ENCODE data around the gene COL24A1.
"Not testable (repeated sequence)": the region's sequence is repeated elsewhere in the genome, so short reads cannot be mapped to it uniquely, and the experiment has no call there.

Gene COL24A1

DNA sequence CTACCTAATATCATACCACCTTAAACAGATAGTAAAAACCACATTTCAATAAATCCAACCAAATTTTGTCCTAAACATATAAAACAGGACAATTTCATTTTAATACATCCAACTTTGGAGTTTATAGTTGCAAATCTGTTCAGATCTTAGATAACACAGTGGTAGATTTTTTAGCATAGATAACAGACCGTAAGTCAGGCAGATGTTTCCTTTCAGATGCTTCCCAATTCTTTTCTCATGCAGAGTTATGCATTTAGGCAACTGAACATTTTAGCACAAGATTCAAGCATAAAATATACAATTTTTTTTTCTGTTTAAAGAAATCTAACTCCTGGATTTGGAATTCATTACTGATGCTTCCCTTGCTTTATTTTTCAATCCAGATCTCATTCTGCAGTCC, 291.8 kb downstream of the COL24A1 start:
- no peak for DNase-seq

DNA sequence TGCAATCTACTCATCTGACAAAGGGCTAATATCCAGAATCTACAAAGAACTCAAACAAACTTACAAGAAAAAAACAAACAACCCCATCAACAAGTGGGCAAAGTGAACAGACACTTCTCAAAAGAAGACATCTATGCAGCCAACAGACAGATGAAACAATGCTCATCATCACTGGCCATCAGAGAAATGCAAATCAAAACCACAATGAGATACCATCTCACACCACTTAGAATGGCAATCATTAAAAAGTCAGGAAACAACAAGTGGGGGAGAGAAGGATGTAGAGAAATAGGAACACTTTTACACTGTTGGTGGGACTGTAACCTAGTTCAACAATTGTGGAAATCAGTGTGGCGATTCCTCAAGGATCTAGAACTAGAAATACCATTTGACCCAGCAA, 292.9 kb downstream of the COL24A1 start:
- not testable (repeated sequence) for DNase-seq

DNA sequence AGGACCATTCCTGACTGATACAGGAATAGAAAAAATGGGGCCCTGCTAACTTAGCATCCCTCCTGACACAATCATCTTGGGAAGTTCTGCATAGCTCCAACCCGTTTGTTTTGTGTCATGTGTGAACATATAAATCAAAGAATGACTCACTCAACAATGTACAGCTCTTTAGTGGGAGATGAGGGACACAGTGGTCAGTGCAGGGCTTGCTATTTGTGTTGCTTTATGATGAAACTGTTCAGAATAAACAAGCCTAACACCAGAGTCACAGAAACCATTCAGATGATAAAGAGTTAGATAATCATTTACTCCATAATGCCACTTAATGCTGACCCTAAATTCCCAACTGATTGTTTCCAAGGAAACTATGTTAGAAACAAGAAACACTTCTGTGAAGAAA, 294.1 kb downstream of the COL24A1 start:
- DNase-seq, result peak; percentile 59

DNA sequence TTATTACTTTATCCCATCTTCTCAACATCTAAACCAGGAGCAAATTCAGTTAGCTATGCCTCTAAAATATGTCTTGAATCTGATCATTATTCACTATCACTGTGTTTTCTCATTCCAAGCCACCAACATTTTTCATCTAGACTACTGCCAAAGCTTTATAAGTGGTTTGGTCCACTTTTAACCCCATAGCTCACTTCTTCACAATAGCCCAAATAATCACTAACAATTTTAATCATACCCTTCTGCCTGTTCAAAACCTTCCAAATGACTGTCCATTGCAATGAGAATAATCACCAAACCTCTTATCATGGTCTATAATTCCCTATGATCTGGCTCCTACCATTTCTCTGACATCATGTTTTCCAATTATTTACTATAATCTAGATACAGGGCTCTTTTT, 298.6 kb downstream of the COL24A1 start:
- no peak for DNase-seq

DNA sequence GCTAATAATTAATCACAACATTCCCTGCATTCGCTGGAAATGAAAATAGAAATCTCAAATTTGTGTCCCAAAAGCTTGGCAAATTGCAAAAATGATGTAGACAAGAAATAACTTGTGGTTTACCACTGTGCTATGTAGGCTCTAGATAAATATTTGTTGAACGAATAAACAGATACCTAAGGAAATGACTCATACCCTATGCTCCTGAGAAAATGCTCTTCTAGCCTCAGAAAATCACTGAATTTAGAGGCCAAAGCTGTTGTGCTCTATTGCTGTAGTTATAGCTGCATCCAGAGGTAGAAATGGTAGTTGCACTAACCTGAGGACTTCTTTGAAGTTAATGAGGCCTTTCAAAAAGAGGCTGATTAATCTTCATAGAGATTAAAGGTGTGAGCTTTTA, 306.3 kb downstream of the COL24A1 start:
- peak; percentile 94 for DNase-seq

DNA sequence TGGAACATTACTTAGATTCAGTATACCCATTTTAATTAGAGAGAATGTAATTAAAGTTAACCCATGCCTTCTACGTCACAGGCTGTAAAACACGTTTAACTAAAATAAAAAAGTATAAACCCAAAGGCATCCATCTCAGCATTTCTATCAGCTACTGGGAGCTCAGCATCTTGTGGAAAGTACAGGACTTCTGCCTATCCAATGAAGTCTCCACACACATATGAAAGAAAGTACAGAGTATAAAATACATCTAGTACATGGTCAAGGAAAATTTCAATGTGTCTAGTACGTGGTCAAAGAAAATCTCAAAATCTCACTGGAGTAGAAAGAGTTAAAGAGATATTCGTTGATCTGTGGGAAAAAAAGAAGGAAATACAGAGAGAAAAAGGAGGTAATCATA, 306.9 kb downstream of the COL24A1 start:
- DNase-seq, result no peak

DNA sequence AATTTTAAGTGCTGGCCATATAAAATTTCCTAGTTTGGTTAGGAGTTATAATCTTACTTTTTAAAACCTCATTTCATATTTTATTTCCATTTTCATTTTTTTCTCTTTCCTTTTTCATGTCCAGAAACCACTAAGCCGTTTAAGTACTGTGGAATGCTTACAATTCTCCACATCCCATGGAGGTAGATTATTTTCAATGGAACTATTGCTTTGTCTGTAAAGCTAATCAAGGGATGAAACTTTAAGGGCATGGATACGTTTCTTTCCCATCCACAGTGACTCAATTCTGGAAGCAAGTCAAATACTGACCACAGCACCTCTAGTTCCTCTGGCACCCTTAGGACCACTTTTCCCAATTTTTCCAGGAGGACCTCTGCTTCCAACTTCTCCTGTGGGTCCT, 309.2 kb downstream of the COL24A1 start:
- DNase-seq, result no peak

DNA sequence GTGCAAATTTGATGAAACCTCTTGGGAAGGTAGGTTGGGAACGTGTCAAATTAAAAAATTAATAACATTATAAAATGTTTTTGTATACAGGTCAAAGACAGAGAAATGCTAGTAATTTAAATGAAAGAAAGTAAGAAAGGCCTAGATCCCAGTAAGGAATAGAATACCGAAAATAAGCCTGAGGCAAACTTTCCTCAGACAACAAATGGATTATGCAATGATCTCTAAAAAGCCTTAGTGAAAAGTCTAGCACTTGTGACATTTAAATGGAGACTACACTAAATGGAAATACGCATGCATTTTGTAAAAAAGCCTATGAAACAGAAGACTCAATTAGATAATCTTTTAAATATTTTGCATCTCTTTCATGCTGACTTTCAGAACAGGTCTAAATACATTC, 309.9 kb downstream of the COL24A1 start:
- no peak for DNase-seq

DNA sequence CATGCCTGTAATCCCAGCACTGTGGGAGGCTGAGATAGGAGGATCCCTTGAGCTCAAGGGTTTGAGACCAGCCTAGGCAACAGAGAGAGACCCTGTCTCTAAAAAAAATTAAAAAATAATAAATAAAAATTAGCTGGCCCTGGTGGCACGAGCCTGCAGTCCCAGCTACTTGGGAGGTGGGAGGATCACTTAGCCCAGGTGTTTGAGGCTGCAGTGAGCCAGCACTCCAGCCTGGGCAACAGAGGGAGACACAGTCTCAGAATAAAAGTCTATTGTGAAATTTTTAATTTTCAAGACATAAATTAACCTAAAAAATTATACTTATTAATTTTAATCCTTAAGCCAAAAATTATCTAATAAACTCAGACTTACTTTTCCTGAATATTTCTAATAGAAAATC, 317.1 kb downstream of the COL24A1 start:
- DNase-seq, result no peak

DNA sequence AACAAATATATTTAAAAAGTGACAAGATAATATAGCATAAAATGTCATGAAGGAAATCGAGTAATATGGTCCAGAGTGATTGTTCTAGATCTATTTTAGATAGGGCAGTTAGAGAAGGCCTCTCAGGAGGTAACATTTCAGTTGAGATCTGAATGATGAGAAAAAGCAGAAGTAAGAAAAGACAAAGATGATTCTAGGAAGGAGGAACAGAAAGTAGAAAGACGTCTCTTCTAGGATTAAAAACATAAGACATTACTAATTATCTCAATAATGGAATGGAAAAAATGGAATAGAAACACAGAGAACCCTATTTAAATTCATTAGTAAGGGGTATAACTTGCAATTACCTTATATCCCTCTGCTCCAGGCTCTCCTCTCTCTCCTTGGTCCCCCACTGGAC, 318.3 kb downstream of the COL24A1 start:
- no peak for DNase-seq

DNA sequence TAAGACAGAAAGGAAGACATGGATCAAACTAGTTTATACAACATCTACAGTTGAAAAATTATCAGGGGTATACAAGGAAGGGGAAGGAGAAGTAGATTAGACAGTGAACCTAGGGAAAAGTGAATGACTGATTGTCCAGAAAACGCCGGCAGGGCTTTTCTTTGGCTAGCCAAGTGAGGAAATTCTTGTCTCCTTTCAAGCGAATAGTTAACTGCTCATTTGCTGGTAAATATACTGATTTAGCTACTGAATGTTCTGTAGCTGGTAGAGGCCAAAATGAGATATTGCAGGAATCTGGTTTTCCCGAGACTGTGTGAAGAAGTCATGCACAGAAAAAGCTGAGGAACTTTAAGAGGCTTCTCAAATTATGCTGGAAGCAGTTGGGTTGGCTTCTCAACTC, 319.8 kb downstream of the COL24A1 start:
- DNase-seq, result no peak

DNA sequence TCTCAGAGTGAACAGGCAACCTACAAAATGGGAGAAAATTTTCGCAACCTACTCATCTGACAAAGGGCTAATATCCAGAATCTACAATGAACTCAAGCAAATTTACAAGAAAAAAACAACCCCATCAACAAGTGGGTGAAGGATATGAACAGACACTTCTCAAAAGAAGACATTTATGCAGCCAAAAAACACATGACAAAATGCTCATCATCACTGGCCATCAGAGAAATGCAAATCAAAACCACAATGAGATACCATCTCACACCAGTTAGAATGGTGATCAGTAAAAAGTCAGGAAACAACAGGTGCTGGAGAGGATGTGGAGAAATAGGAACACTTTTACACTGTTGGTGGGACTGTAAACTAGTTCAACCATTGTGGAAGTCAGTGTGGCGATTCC, 323.4 kb downstream of the COL24A1 start:
- not testable (repeated sequence) for DNase-seq

DNA sequence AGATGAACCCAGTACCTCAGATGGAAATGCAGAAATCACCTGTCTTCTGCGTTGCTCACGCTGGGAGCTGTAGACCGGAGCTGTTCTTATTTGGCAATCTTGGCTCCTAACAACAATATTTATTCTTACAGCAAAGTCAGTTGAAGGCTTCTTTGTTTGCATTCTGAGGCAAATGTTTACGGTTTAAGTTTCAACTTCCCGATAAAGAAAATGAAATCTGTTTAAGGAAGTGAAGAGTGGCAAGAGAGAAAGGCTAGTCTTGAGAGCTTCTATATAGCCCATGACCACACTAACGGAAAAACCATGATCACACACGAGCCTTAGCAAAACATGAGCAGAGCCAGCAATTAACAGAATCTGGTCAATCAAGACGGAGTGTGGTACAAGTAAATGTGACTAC, 325.7 kb downstream of the COL24A1 start:
- DNase-seq, result no peak

DNA sequence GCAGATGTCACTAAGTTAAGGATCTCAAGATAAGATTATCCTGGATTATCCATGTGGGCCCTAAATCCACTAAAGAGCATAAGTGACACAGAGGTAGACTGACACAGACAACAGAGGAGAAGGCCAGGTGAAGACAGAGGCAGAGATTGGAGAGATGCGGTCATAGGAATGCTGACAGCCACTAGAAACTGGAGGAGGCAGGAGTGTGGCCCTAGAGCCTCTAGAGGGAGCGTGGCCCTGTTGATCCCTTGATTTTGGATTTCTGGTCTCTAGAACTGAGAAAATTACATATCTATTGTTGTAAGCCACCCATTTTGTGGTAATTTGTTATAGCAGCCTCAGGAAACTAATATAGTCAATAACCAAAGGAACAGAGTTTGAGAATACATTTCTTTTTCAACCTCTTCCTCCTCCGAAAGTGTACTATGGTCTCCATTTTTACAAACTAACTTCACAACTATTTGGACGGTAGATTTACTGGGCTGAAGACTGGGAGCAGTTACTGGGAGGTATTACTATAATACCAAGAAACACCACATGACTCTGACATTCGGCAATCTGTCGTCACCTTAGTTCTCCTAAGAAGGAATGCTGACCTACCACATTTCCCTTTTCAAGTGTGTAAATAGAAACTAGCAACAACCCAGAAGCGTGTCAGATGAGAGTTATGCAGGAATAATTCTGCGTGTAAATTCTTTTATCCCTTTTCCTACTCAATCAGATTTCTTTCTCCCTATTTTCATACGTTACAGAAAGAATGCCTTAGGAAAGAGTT, 332.3 kb downstream of the COL24A1 start:
- no peak for DNase-seq

DNA sequence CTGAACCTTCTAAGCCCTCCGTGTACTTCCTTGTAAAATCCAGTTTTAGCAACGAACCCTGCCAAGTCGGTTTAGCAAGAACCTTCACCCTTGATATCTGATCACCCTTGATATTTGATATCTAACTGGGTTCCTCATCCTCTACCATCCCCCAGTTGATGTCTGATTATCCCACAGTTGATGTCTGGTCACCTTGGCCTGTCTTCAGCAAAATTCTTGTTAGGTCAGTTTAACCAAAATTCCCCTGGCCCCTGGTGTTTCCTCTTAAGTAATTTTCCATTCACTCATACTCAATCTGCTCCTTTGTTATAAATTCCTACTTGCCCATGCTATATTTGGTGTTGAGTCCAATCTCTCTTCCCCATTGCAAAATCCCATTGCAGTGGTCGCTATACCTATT, 333.9 kb downstream of the COL24A1 start:
- peak; percentile 34 for DNase-seq

DNA sequence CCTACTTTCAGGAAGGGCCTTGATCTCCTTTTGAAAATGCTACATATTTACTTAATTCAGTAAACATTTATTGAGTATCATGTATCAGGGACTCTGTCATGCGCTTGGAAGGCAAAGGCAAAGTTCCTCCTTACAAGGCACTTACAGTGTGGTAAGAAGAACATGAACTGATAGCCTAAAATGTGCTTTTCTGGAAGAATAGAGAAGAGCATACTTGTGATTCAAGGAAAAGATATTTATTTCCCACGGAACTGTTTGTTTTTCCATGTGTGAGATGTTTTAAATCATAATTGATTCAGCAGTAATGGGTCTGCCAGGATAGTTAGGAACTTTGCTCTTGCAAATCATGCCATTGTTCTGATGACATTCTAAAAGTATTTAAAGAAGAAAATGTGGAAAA, 338.2 kb downstream of the COL24A1 start:
- peak; percentile 73 for DNase-seq

DNA sequence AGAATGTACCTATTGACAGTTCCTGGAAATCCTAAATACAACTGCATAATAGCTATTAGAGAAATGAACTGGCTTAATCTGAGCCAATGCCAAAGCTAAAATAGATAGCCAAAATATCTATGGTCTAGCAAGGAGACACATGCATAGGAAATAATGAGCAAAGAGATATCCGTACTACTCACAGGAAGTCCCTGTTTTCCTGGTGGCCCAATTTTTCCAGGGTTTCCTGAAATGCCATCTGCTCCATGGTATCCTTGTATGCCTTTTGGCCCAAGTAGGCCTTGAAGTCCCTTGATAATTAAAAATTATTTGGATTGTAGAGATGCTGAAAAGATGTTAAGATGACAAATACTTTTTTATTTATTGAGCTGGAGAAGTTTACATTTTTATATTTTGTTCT, 340.0 kb downstream of the COL24A1 start:
- DNase-seq, result no peak

DNA sequence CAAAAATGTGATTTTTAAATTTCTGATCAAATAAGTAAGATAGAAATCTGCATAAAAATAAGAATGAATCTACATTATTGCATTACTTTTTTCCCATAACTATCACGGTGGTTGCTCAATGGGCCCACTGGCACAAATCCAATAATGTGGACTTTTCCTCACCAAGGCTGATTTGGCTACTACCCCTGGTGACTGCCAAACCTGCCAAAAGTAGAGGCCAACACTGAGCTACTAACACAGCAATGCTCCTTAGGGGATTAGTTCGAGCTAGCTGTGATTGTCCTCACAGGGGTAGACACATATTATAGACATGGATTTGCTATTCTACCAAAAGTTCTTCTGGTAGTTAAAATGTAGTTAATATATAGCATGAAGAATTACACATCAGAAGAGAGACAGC, 340.7 kb downstream of the COL24A1 start:
- DNase-seq, result no peak

DNA sequence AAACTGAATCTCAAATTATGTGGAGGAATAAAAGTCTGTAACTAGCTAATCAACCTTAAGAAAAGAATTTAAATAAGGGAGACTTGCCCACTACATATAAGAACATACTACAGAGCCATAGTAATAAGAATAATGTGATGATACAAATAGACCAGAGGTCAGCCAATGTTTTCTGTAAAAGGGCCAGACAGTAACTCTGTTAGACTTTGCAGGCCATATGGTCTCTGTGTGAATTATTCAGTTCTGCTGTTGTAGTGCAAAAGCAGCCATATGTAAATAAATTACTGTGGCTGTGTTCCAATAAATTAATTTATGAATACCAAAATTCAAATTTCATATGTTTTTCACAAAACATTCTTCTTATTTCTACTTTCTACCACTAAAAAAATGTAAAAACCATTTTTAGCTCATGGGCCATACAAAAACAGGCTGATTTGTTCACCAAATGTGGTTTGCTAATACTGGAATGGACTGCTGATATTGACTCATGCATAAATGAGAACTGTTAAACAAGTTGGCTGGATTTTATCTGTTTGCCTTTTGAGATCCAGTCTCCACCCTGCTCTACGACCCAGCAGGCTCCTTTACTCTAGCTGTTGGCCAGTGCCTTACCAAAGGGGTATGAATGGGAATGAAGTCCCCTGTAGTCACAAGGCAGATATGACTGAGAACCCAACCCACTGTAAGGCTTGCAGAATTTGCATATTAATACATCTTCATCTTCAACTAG, 350.2 kb downstream of the COL24A1 start:
- no peak for DNase-seq

DNA sequence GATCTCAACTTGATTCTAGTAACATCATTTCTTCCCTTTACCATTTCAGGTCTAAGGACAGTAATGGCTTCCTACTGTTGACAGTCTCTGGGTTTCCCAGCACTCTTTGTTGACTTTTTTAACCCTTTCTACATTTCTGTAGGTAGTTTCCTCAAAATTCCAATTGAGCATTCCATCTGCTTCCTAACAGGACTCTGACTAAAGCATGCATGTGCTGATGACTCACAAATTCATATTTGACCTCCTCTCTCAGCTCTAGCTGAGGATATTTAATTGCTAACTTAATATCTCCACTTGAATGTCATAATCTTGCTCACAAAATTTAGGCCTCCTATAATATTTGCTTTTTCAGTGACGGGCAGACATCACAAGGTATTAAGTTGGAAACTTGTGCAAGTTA, 355.1 kb downstream of the COL24A1 start:
- DNase-seq, result peak; percentile 34

DNA sequence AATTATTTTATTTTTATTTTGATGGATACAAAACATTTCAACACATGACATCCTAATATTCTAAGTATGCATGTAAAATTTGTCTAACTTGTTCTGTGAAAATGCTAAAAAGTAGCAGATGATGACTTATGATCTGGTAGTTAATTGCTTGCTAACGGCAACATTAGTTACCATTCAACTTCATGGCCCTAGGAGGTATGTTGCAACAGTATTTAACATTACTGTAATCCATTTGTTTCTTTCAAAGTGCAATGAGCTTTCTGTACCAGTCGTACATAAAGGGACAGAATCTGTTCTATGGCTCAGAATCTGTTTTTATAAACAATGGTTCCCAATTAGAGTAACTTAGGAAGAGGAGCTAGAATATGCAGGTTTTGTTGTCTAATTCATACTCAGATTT, 356.8 kb downstream of the COL24A1 start:
- no peak for DNase-seq

DNA sequence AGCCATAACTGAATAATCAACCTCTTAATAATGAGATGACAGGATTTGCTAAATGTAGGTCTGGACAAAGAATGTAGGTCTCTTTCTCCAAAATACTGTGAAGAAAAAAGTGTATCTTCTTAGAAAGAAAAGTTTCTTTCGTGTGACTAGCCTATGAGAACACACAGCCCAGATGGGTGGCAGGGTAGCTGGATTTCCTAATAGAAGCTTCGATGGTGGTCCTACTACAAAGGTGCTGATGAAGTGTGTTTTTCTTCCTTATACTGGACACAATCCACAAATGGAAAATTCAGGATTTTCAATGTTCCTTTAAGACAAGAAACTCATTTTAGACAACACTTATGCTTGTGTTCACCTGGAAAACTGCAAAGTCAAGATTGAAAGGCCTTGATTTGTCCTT, 358.2 kb downstream of the COL24A1 start:
- no peak for DNase-seq

DNA sequence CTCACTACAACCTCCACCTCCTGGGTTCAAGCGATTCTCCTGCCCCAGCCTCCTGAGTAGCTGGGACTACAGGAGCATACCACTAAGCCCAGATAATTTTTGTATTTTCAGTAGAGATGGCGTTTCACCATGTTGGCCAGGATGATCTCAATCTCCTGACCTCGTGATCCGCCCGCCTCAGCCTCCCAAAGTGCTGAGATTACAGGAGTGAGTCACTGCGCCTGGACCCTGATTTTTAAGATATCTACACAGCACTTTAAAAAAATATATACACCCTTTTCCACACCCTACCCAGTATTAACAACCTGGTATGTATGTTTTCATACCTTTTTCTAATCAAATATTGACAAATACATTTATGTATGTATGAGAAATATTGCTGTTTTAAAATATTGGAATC, 379.6 kb downstream of the COL24A1 start:
- DNase-seq, result not testable (repeated sequence)

DNA sequence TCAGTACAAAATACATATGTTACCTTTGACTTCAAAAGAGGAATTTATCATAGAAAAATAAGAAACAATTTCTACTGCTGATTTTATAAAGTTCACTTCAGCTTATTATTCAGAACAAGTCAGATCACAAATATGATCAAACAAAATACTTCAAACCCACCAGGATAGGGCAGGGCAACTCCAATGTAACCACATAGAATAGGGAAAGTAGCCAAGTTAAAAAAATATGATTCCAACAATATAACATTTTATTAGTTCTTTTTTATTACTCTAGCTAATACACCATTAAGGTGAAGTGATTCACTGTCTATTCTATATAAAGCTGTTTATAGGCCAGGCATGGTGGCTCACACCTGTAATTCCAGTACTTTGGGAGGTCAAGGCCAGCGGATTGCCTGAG, 393.8 kb downstream of the COL24A1 start:
- no peak for DNase-seq

DNA sequence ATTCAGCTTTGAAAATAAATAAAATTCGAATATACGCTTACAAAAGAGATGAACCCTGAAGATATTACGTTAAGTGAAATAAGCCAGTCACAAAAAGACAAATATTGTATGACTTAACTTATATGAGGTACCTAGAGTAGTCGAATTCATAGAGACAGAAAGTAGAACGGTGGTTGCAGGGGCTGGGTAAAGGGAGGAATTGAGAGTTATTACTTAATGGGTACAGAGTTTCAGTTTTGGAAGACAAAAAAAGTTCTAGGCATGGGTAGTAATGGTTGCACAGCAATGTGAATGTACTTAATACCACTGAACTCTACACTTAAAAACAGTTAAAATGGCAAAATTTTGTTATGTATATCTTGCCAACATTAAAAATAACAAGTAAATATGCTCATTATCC, 399.7 kb downstream of the COL24A1 start:
- no peak for DNase-seq

Data from fibroblast of skin of right quadriceps (primary cell).